Uterus (tissue), 2 donors: Measurements from ENCODE around the gene SLC39A3.

Experiments used
- CTCF ChIP-seq, 4 experiments: fragments of 200-600 bp in 2 of 4; fragments of 450-650 bp in 2 of 4; sonication (generic) in 2 of 4; IDR thresholded peaks; one replicate each; pipeline ENCODE4 v1.5.1; 2016 to 2019; ENCODE audit warnings: antibody characterized with exemption in 4 of 4, mild to moderate bottlenecking in 2 of 4, moderate library complexity in 1 of 4
- POLR2A ChIP-seq, 2 donors: fragments of 450-650 bp; IDR thresholded peaks; one replicate each; pipeline ENCODE4 v1.6.1; 2016; ENCODE audit warnings: antibody characterized with exemption in 2 of 2, mild to moderate bottlenecking in 1 of 2, moderate library complexity in 1 of 2

GRCh38 chr19:2769218-2769617 is 29.4 kb upstream of the SLC39A3 start:
- TF ChIP-seq POLR2A (IDR thresholded peaks at IDR 0.05) = no peak
- no peak for TF ChIP-seq CTCF (IDR thresholded peaks at IDR 0.05)
